Right lobe of liver (tissue), 6 donors: Measurements from ENCODE around the gene FGA. TPM values are rescaled to one million over a fixed set of nuclear protein-coding genes. Genes with fewer than 3 reads are reported as not detected.

Experiments used
- ATAC-seq, 4 donors: fragments of 200-7000 bp; cut with Tn5 transposase; one replicate each; pipeline ENCODE4 v1.9.1; 2020; ENCODE audit warnings: mild to moderate bottlenecking in 4 of 4, moderate library complexity in 4 of 4
- DNase-seq, 3 donors: peaks; one replicate each; pipeline ENCODE4 v3.0.0-alpha.2; 2020
- H3K27ac ChIP-seq, 3 donors: fragments of 200-600 bp; one replicate each; pipeline ENCODE4 v1.8.0; 2022
- H3K27me3 ChIP-seq, 2 donors: fragments of 200-600 bp; one replicate each; pipeline ENCODE4 v1.8.0; 2022
- H3K36me3 ChIP-seq, 4 donors: fragments of 200-600 bp; sonication (generic) in 1 of 4; one replicate each; pipeline versions ENCODE4 v1.5.1 to v1.8.0; 2017 to 2022; ENCODE audit warnings: control low read depth in 1 of 4
- H3K4me1 ChIP-seq, 4 donors: fragments of 200-600 bp; sonication (generic) in 1 of 4; one replicate each; pipeline versions ENCODE4 v1.5.1 to v1.8.0; 2017 to 2022; ENCODE audit warnings: control low read depth in 1 of 4
- H3K4me3 ChIP-seq, 3 donors: fragments of 200-600 bp; one replicate each; pipeline ENCODE4 v1.8.0; 2022
- H3K9me3 ChIP-seq, 4 donors: fragments of 200-600 bp; sonication (generic) in 1 of 4; one replicate each; pipeline versions ENCODE4 v1.5.1 to v1.8.0; 2017 to 2022; ENCODE audit warnings: control low read depth in 1 of 4
- CTCF ChIP-seq, 4 donors: fragments of 200-600 bp in 3 of 4; fragments of 450-650 bp in 1 of 4; IDR thresholded peaks; one replicate each; pipeline versions ENCODE4 v1.5.1 to v1.8.0; 2016 to 2022; ENCODE audit warnings: antibody characterized with exemption in 4 of 4, mild to moderate bottlenecking in 2 of 4
- POLR2A ChIP-seq: fragments of 450-650 bp; IDR thresholded peaks from one replicate; pipeline ENCODE4 v1.6.1; 2017; ENCODE audit warnings: antibody characterized with exemption, mild to moderate bottlenecking
- WGBS: methylation state at CpG from one replicate; pipeline ENCODE4 v1.1.6; 2018; ENCODE audit warnings: low coverage, low lambda C conversion rate; ENCODE audit not compliant: insufficient coverage; ENCODE audit errors: missing lambda C conversion rate; 5-methylcytosine and 5-hydroxymethylcytosine counted together
- intact Hi-C, 2 donors: fragments of 100-400 bp; cut with DNase I; formaldehyde crosslinking; loops; one replicate each; pipeline versions ENCODE4 v1.11.2 to v1.14.1; 2022
- total RNA-seq, 6 experiments: library from RNA; depleted of rRNA in 2 of 6; stranded (reverse); fragments of >200 nt in 2 of 6; fragmentation: NEBNext Ultra II Directional in 3 of 6; extraction: Animal tissue kit (Norgen Biotek cat#: 25700) in 3 of 6; gene quantifications; one replicate each; pipeline versions ENCODE4 v1.1.0 to v1.2.4, GENCODE V29; 2016 to 2023
- donor health status: DM: no; HTN: yes; CAD: no.
- donor health status: DM: no; HTN: no; CAD: no.
- donor health status: DM: no; HTN: no; CAD: no.
- donor health status: DM: no; HTN: yes; CAD: no.
- donor health status: DM: no; HTN: yes; CAD: no.

The FGA gene
- total RNA-seq, 6 experiments from 2014 or later: 8,384 to 20,319 (median 15,496) TPM

- 20% methylated on average over 4 of the region's 4 CpGs for WGBS
- peaks cover 0 to 13% (median 5%) of the 10 kb centered on the region in 4 donors for H3K36me3 ChIP-seq
- H3K4me3 ChIP-seq: peak overlapping the region in 2 of 3 donors; percentile 1 to 9
- intact Hi-C loops: loop anchor here in 1 of 2 donors (5.0 kb wide), 1 partner anchor 56 kb away; no protein-coding TSS in a partner anchor
- H3K4me1 ChIP-seq: peaks cover 0 to 7% (median 1%) of the 10 kb centered on the region in 4 donors
- DNase-seq (no peak), ATAC-seq (peak; percentile 46 to 73 (median 66))
- H3K27ac ChIP-seq: peak overlapping the region; percentile 65 to 91 (median 86)
- TF ChIP-seq POLR2A (peak; percentile 21), CTCF (IDR thresholded peaks at IDR 0.05) (peak in 1 of 4 donors; percentile 2)
- H3K9me3 ChIP-seq: no peaks in the 10 kb centered on the region
- no peaks in the 10 kb centered on the region for H3K27me3 ChIP-seq
These were observed 29.7 kb downstream of the FGA start for GRCh38 chr4:154560824-154561231.

GRCh38 chr4:154560419-154560801 lies 30.1 kb downstream of the FGA start:
- Histone ChIP-seq H3K27me3 (no peaks in the 10 kb centered on the region), H3K27ac (peak overlapping the region; percentile 45 to 91 (median 86)), H3K4me1 (peaks cover 0 to 7% (median 1%) of the 10 kb centered on the region in 4 donors), H3K4me3 (no peak overlapping the region), H3K36me3 (peaks cover 0 to 9% (median 3%) of the 10 kb centered on the region in 4 donors), H3K9me3 (no peaks in the 10 kb centered on the region)
- intact Hi-C loops: loop anchor here in 1 of 2 donors (5.0 kb wide), 1 partner anchor 57 kb away; no protein-coding TSS in a partner anchor
- no peak for DNase-seq
- TF ChIP-seq POLR2A (no peak), CTCF (IDR thresholded peaks at IDR 0.05) (no peak)
- WGBS: 10% methylated on average over 1 of the region's 1 CpG
- peak in 2 of 4 donors; percentile 15 to 30 for ATAC-seq

GRCh38 chr4:154559494-154560418 lies 30.8 kb downstream of the FGA start:
- H3K27ac ChIP-seq: peak overlapping the region; percentile 45 to 91 (median 86)
- 17% methylated on average over 9 of the region's 9 CpGs for WGBS
- intact Hi-C loops: loop anchor here (5.0 kb wide), 2 partner anchors 58 to 63 kb away; no protein-coding TSS in a partner anchor
- peak; percentile 46 to 71 (median 65) for TF ChIP-seq CTCF (IDR thresholded peaks at IDR 0.05)
- no peak for TF ChIP-seq POLR2A
- H3K27me3 ChIP-seq: no peaks in the 10 kb centered on the region
- H3K36me3 ChIP-seq: peaks cover 0 to 6% (median 1%) of the 10 kb centered on the region in 4 donors
- ATAC-seq: peak; percentile 60 to 85 (median 72)
- peak in 1 of 3 donors; percentile 78 for DNase-seq
- peaks cover 0 to 7% (median 1%) of the 10 kb centered on the region in 4 donors for H3K4me1 ChIP-seq
- peak overlapping the region in 2 of 3 donors; percentile 17 to 22 for H3K4me3 ChIP-seq
- no peaks in the 10 kb centered on the region for H3K9me3 ChIP-seq

GRCh38 chr4:154559141-154559493 lies 31.4 kb downstream of the FGA start:
- DNase-seq (no peak), ATAC-seq (no peak)
- Histone ChIP-seq H3K36me3 (peaks cover 0 to 6% (median 0%) of the 10 kb centered on the region in 4 donors), H3K4me1 (peaks cover 0 to 7% (median 1%) of the 10 kb centered on the region in 4 donors), H3K27ac (peak overlapping the region; percentile 8 to 91 (median 86)), H3K9me3 (no peaks in the 10 kb centered on the region), H3K27me3 (no peaks in the 10 kb centered on the region), H3K4me3 (no peak overlapping the region)
- intact Hi-C loops: loop anchor here in 1 of 2 donors (5.0 kb wide), 1 partner anchor 63 kb away; no protein-coding TSS in a partner anchor
- TF ChIP-seq CTCF (IDR thresholded peaks at IDR 0.05) (no peak), POLR2A (no peak)
- 56% methylated on average over 1 of the region's 1 CpG for WGBS
